ENCODE data around the gene SBF2.
"Not testable (repeated sequence)": the region's sequence is repeated elsewhere in the genome, so short reads cannot be mapped to it uniquely, and the experiment has no call there.

Gene SBF2

DNA sequence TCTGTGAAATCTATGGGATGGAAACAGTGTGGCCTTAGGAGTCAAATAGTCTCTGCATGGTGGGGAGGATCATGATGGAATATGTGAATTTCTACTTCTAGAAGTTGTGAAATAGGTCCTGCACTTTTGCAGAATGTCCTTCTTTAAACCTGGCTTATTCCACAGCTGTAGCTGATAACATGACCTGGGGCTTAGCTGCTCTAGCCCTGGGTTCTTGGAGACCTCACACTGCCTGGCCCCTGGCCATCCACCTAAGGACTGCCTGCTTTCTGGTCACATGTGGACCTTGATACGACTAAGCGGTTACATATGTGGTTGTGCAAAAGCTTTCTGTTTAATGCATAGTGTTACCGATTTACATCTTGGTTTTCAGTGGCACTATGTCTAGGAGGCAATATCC is 541.9 kb downstream of the SBF2 start:
- no peak for DNase-seq (ENCODE audit: low read depth in 2 of 2)

DNA sequence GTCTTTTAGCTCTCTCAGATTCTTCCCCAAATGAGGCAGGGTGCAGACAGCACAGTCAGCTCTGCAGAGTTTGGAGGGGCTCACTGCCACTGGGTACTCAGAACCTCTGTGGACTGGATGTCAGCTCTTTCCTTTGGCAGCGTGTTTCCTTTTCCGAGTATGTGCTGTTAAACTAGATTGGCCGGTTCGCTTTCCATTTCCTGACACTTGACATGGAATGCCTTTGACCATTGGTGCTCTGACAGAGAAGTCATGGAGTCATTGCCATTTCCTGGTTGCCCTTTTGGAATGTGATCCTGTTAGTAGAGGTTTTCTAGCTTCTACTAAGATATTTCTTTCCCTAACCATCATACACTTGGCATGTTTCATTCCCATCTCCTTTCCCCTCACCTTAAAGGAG is 543.5 kb downstream of the SBF2 start:
- DNase-seq (ENCODE audit: low read depth in 2 of 2) = no peak

DNA sequence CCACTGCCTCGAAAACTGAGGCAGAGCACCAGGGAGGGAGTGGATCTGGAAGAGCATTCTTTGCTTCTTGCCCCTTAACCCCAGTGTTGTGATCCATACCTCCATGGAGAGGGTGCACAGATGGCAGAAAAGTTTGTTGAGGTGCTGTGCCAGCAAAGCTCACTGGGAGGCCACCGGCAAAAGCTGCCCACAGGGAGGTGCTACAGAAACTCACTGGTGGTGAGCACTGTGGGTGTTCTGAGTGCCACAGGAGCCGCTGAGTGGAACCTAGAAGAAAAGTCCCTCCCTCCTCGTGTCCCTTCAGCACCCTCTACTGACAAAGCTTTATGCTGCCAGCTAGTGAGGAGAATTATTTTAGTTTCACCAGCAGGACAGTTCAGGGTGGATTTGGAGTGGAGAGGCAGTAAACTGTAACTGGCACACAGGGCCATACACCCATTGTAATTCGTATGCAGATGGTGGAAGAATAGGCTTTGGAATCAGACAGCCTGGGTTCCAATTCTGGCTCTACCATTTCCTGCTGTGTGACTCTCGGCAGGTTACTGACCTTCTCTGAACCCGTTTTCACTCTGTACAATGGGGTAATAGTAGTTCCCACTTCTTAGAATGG is 545.6 kb downstream of the SBF2 start:
- peak; percentile 53 to 59 for DNase-seq (ENCODE audit: low read depth in 2 of 2)

DNA sequence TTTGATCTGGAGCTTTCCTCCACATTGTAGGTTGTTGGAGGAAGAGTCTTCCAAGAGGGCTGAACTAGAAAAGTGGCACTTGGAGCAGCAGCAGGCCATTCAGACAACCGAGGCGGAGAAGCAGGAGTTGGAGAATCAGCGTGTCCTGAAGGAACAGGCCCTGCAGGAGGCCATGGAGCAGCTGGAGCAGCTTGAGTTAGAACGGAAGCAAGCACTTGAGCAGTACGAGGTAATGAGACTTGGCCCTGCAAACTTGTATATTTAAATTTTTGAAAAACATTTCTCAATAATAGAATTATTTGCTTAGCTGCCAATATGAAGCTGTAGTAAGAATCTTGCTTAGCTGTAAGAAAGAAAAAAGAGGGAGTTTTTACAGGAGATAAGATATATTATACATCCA is 546.2 kb downstream of the SBF2 start:
- DNase-seq (ENCODE audit: low read depth in 2 of 2) = no peak

DNA sequence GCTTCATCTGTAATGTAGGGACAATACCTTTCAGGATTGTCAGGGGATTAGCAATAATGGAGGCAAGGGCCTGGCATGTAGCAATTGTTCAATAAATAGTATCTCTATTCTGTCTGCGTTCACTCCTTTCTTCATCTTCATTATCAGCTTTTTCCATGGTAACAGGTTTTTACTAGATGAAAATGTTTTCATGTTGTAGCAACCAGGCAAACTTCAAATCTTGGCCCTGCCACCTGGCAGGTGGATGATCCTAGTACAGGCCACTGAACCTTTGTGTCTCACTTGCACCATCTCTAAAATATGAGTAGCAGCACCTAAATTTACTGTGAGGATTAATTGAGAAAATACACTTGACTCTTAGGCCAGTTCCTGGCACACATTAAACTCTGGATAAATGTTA is 546.8 kb downstream of the SBF2 start:
- DNase-seq (ENCODE audit: low read depth in 2 of 2) = no peak

DNA sequence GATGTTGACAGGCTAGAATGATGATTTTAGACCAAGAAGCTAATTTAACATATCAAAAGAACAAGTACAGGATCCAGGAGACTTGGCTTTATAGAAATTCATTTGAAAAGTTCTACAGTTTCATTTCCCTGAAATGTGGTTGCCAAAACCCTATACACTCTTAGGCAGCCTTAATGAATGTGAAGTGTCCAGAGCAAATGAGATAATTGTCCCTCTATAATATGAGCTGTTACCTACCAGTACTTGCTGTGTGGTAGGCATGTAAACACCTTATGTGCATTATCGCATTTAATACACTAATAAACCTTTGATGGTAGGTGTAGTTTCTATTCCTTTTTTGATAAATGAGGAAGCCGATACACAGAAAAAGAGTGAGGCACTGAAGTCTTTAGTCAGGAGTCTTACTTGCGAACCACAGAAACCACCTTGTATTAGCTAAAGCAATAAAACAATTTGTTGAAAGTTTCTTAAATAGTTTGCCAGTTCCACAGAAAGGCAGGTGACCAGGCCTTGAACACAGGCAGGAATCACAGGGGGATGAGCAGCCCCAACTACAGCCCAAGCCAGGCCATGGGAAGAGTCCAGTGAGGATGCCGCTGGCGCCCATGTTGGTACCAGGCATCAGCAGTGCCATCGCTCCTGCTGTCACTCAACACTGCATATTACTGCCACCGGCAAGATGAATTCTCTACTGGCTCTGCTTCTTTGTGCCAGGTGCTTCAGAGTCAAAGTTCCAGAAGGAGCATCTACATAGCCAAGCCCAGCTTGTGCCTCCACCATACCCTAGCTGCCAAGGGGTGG is 548.4 kb downstream of the SBF2 start:
- no peak for DNase-seq (ENCODE audit: low read depth in 2 of 2)

DNA sequence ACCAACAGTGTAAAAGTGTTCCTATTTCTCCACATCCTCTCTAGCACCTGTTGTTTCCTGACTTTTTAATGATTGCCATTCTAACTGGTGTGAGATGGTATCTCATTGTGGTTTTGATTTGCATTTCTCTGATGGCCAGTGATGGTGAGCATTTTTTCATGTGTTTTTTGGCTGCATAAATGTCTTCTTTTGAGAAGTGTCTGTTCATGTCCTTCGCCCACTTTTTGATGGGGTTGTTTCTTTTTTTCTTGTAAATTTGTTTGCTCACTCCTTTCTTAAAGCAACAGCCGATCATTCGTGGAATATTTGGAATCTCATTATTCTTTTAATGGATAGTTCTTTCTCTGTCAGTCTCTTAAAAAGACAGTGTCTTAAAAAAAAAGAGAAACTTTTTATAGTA is 550.5 kb downstream of the SBF2 start:
- DNase-seq (ENCODE audit: low read depth in 2 of 2) = not testable (repeated sequence)

DNA sequence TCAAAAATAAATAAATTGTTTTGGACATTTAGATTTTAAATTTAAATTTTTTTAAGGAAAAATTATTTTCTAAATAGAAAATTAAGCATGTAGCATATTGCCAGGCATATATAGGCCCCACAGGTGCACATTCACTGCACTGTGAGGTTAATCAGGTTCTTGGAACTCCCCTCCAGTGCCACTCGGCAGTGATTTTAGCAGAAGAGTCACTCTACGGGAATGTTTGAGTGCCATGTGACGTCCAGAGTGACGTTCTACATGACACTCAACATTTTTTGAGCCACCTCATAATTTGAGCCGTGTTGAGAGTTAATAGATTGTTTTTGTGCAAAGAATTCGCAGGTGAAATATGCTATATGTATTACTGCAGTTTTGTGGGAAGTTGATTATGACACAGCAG is 552.8 kb downstream of the SBF2 start:
- DNase-seq (ENCODE audit: low read depth in 2 of 2) = no peak

DNA sequence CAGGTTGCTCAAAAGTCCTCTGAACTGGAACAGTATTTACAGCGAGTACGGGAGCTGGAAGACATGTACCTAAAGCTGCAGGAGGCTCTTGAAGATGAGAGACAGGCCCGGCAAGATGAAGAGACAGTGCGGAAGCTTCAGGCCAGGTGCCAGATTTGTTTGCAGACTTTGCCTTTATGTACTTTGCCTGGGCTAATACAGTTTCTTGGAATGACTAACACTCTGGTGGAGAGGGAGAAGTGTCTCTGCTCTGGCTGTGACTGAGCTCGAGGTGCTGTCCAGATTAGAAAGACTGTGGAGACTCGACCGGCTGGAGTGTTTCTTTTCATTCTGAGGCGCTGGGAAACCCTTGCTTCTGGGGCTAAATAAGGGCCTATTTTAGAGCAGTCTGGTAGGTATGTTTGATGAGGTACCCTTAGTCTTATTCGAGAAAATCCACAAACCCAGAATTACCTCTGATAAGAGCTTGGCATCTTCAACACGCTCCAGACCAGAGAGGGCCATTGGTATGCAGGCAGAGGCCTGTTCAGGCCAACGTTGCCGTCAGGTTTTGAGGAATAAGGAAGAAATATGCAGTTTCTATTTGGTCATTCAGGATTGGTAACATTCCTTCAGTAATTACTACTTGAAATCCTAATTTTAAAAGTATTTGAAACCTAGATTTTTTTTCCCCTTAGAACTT is 553.7 kb downstream of the SBF2 start:
- DNase-seq (ENCODE audit: low read depth in 2 of 2) = no peak

DNA sequence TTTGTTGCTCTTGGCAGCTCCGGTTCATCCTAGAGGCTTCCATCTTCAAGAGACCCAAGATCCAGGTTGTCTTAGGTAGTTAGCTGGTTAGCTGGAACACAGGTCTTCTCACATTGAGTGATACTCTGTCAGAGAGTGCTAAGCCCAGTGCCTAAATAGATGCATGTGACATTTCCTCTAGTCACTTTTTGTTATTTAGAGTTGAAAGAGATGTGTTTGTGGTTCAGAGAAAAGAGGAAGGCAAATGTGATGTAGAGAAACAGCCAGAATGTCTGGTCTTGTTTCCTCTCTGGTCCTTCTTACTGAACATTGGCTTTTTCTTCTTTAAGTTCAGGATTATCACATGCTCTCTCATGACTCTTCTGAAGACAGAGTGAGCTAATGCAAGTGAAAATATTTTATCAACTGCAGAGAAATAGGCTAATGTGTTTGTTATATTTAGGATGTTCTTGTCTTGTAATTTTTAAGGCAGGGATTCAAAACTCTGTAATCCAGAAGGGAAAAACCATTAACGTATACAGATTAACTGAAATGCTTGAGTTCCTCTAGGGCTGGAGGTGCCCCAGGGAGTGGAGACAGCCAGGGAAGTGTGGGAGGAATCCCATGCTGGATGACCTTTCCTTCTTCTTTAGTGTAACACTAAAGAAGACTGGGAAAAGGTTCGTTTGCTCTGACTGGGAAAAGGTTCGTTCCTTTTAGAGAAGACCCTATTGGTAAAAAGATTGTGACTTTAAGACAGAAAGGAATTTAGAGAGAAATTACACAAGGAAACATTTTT is 554.7 kb downstream of the SBF2 start:
- no peak for DNase-seq (ENCODE audit: low read depth in 2 of 2)

DNA sequence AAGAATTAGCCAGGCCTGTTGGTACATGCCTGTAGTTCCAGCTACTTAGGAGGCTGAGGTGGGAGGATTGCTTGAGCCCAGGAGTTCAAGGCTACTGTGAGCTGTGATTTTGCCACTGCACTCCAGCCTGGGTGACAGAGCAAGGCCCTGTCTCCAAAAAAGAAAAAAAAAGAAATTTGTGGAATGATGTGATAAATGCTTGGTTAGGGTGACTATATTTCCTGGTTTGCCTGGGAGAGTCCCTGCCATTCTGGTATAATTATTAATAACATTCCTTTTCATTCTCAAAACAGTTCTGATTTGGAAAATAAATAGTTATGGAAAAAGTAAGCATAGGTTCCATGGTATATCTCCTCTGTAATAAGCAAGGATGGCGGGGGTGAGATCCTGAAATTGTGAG is 555.3 kb downstream of the SBF2 start:
- DNase-seq (ENCODE audit: low read depth in 2 of 2) = no peak

DNA sequence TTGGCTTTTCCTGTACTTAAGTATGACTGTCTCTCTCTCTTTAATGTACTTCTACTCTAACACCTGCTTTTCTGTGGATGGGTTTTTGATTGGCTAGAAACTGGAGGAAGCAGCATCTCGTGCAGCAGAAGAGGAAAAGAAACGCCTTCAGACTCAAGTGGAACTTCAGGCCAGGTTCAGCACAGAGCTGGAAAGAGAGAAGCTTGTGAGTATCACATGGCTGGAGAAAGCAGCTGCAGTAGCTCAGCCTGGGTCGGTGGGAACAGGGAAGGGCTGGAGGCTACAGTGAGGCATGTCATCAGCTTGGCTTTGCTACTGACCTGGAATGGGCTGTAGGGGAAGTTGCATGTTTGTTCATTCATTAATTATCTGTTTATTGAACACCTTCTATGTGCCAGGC is 555.9 kb downstream of the SBF2 start:
- DNase-seq (ENCODE audit: low read depth in 2 of 2) = no peak

DNA sequence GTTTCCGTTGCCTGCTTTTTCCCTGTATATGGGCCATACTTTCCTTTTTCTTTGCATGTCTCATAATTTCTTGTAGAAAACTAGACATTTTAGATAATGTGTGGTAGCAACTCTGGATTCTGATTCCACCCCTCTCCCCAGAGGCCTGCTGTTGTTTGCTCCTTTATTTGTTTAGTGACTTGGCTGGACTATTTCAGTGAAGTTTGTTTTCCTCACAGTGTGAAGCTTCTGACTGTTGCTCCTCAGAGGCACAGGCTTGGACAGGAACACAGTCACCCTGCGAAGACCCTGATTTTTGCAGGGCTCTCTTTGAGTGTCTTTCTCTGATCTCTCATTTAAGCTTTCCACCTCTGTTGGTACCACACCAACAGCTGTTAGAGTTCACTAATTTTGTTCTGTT is 557.7 kb downstream of the SBF2 start:
- DNase-seq (ENCODE audit: low read depth in 2 of 2) = no peak

DNA sequence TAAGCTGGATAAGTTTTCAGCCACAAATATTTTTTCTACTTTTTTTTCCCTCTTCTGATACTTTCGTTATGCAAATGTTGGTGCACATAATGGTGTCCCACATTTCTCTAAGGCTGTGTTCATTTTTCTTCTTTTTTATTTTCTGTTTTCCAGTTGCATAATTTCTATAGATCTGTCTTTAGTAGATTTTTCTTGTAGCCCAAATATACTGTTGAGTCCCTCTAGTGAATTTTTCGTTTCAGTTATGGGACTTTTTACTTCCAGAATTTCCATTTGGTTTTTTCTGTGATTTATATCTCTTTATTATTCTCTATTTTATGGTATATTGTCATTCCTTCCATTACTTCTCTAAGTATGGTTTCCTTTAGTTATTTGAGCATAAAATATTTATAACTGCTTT is 558.1 kb downstream of the SBF2 start:
- DNase-seq (ENCODE audit: low read depth in 2 of 2) = no peak

DNA sequence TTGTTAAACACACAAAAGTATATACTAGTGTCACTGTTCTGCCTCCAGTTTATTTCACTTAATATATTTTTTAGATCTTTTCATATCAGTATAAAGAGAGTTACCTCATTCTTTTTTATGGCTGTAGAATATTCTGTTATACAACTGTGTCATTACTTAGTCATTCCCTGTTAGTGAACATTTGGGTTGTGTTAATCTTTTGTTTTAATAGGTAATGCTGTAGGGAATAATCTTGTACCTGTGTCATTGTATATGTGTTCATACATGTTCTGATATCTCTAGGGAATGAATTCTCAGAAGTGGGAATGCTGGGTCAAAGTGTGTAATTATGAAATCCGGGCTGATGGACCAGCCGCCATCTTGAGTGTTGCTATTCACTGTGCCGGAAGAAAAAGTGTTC is 558.8 kb downstream of the SBF2 start:
- no peak for DNase-seq (ENCODE audit: low read depth in 2 of 2)

DNA sequence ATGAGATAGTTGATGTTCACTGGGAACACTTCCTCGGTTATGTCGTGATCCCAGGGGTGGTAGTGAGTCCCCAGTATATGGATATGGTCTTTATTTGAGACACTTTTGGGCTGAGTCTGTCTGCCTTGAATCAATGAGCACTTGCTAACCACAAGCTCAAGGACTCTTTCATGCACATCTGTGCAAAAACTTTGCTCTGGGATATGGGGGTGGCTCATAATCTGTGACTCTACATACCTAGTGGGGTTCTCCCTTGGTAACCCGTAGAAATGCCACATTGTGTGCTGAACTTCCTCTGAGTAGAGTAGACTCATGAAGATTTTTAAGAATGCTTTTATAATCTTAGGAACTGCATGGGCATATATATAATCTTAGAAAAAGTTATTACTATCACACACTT is 560.8 kb downstream of the SBF2 start:
- no peak for DNase-seq (ENCODE audit: low read depth in 2 of 2)

DNA sequence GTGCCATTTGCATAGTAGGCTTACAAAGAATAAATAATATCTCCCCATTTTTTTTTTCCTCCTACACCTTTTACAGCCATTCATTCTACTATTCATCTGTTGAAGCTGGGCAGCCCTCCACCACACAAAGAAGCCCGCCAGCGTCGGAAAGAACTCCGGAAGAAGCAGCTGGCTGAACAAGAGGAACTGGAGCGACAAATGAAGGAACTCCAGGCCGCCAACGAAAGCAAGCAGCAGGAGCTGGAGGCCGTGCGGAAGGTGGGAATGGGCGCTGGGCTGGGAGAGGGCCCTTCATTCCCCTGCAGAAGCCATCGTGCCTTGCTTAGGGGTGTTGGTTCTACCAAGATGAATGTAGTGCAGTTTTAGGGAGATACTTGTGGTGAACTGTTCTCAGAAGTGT is 561.6 kb downstream of the SBF2 start:
- DNase-seq (ENCODE audit: low read depth in 2 of 2) = no peak

DNA sequence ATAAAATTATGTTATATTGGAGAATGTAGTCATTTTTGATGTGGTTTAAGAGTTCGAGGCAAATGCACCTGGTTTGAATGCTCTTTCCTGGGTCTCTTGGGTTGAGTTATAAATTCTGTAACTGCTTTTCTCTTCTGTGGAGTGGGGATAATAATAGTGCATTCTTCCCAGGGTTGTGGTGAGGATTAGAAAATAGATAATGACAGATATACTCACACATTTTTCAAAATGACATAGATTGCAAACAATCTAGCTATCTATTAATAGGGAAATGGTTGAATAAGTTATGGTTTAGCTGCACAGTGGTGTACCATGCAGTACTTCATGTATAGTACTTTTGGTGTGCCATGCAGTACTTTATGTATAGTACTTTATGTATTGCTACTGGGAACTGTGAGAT is 562.8 kb downstream of the SBF2 start:
- DNase-seq (ENCODE audit: low read depth in 2 of 2) = no peak

All from stimulated activated CD4-positive, alpha-beta T cell treated with anti-CD3 and anti-CD28 coated beads, Interleukin-15, amount 100 ng/mL, for 48 hours (primary cell).